Ramos (cell line): ENCODE data around the gene MLKL.
"Not testable (repeated sequence)": the region's sequence is repeated elsewhere in the genome, so short reads cannot be mapped to it uniquely, and the experiment has no call there.

Experiments used
- in situ Hi-C: fragments of 300-500 bp; cut with MboI; formaldehyde crosslinking; loops from one replicate; pipeline ENCODE4 v1.14.3; 2022; ENCODE audit warnings: low sequenced_read_pairs; ENCODE audit not compliant: unreplicated experiment

MLKL gene

GRCh38 chr16:74711938-74712337 lies 11.3 kb upstream of the MLKL start:
- in situ Hi-C loops, result loop anchor here (10.0 kb wide), 1 partner anchor 143 kb away; no protein-coding TSS in a partner anchor

- in situ Hi-C loops, result loop anchor here (10.0 kb wide), 1 partner anchor 144 kb away; no protein-coding TSS in a partner anchor
These were observed 9.7 kb upstream of the MLKL start for GRCh38 chr16:74710401-74710800.

- in situ Hi-C loops, result no loop called here
These were observed 8.8 kb upstream of the MLKL start for GRCh38 chr16:74709441-74709877.

GRCh38 chr16:74700116-74700437 lies 585 bp downstream of the MLKL start:
- in situ Hi-C loops, result no loop called here

- in situ Hi-C loops, result no loop called here
These were observed 996 bp downstream of the MLKL start for GRCh38 chr16:74699666-74700065.

- in situ Hi-C loops, result no loop called here
These were observed 2.4 kb downstream of the MLKL start for GRCh38 chr16:74698222-74698621.

GRCh38 chr16:74695450-74696422 lies 4.9 kb downstream of the MLKL start:
- in situ Hi-C loops, result no loop called here

GRCh38 chr16:74691093-74691855 lies 9.4 kb downstream of the MLKL start:
- in situ Hi-C loops, result no loop called here

GRCh38 chr16:74682556-74682955 lies 18.1 kb downstream of the MLKL start:
- in situ Hi-C loops, result no loop called here

GRCh38 chr16:74680681-74681080 lies 20.0 kb downstream of the MLKL start:
- in situ Hi-C loops, result no loop called here

GRCh38 chr16:74679983-74680382 lies 20.7 kb downstream of the MLKL start:
- in situ Hi-C loops, result no loop called here

- in situ Hi-C loops, result no loop called here
These were observed 22.8 kb downstream of the MLKL start for GRCh38 chr16:74677868-74678267.

GRCh38 chr16:74673876-74674275 lies 26.8 kb downstream of the MLKL start:
- in situ Hi-C loops, result no loop called here

- in situ Hi-C loops, result not testable (repeated sequence)
These were observed 31.8 kb downstream of the MLKL start for GRCh38 chr16:74668877-74669276.

GRCh38 chr16:74667255-74667700 lies 33.4 kb downstream of the MLKL start:
- in situ Hi-C loops, result no loop called here

- in situ Hi-C loops, result no loop called here
These were observed 34.0 kb downstream of the MLKL start, which contains the start of gene RFWD3 for GRCh38 chr16:74666425-74667254. RFWD3 (minus strand) TSS chr16:74666877; CDS start chr16:74661449, 5,428 bp downstream.

- in situ Hi-C loops, result no loop called here
These were observed 34.6 kb downstream of the MLKL start for GRCh38 chr16:74666010-74666421.

- in situ Hi-C loops, result no loop called here
These were observed 39.6 kb downstream of the MLKL start for GRCh38 chr16:74661064-74661463.

- in situ Hi-C loops, result no loop called here
These were observed 40.3 kb downstream of the MLKL start for GRCh38 chr16:74660383-74660782.

- in situ Hi-C loops, result no loop called here
These were observed 41.6 kb downstream of the MLKL start for GRCh38 chr16:74659041-74659440.
